B cell (primary cell): ENCODE data around the gene ZCCHC24. TPM values are rescaled to one million over a fixed set of nuclear protein-coding genes. Genes with fewer than 3 reads are reported as not detected.

Experiments used
- ATAC-seq: fragments of 200-7000 bp; cut with Tn5 transposase; one replicate; pipeline ENCODE4 v1.10.0; 2021; ENCODE audit warnings: low read depth, mild to moderate bottlenecking, moderate number of reproducible peaks, moderate library complexity
- CTCF ChIA-PET: fragments of 350-600 bp; sonication (Branson Sonifier 250); formaldehyde crosslinking; loops from one replicate; lab custom pipeline; 2021; ENCODE audit warnings: antibody characterized with exemption, inconsistent platforms; lab: Charles Lee
- POLR2A ChIA-PET: fragments of 350-600 bp; sonication (Branson Sonifier 250); formaldehyde crosslinking; loops from one replicate; lab custom pipeline; 2021; ENCODE audit warnings: antibody characterized with exemption; lab: Charles Lee
- DNase-seq: peaks from one replicate; pipeline ENCODE4 v3.0.0; 2013
- H2AFZ ChIP-seq: 2 replicates; pipeline ENCODE4 v1.6.1; 2012; ENCODE audit warnings: mild to moderate bottlenecking, low read depth, low read length; ENCODE audit not compliant: insufficient read depth, poor library complexity, severe bottlenecking
- H3K27ac ChIP-seq, 2 donors: 1 replicate in 1 of 2; 2 replicates in 1 of 2; pipeline ENCODE4 v1.5.1; 2012 to 2013; ENCODE audit warnings: low read length in 2 of 2, mild to moderate bottlenecking in 2 of 2, moderate library complexity in 1 of 2
- H3K27me3 ChIP-seq, 4 experiments: fragments of 200-600 bp in 1 of 4; sonication (generic) in 1 of 4; replicated peaks in 1 of 4; 1 replicate in 2 of 4; 2 replicates in 2 of 4; pipeline versions ENCODE4 v1.6.1 to v1.7.0; 2013 to 2016; ENCODE audit warnings: low read length in 3 of 4, mild to moderate bottlenecking in 2 of 4, mixed read lengths in 1 of 4, moderate library complexity in 1 of 4; ENCODE audit not compliant: insufficient read depth in 4 of 4, control insufficient read depth in 3 of 4; ENCODE audit errors: control extremely low read depth in 1 of 4
- H3K36me3 ChIP-seq, 2 experiments: replicated peaks in 1 of 2; 1 replicate in 1 of 2; 2 replicates in 1 of 2; pipeline versions ENCODE4 v1.6.1 to v1.7.1; 2013; ENCODE audit warnings: low read length in 1 of 2; ENCODE audit not compliant: insufficient read depth in 2 of 2, control insufficient read depth in 1 of 2; ENCODE audit errors: control extremely low read depth in 1 of 2, extremely low read depth in 1 of 2
- H3K4me1 ChIP-seq, 2 donors: fragments of 200-600 bp in 1 of 2; sonication (generic) in 1 of 2; 1 replicate in 1 of 2; 2 replicates in 1 of 2; pipeline versions ENCODE4 v1.5.1 to v1.6.1; 2013 to 2017; ENCODE audit warnings: low read length in 2 of 2; ENCODE audit not compliant: control insufficient read depth in 2 of 2, insufficient read depth in 2 of 2
- H3K4me2 ChIP-seq: replicated peaks from 2 replicates; pipeline ENCODE3; 2012; ENCODE audit warnings: mild to moderate bottlenecking, low read depth, low read length; ENCODE audit not compliant: poor library complexity, severe bottlenecking
- H3K4me3 ChIP-seq, 5 experiments: fragments of 200-600 bp in 1 of 5; sonication (generic) in 1 of 5; 1 replicate in 3 of 5; 2 replicates in 2 of 5; pipeline versions ENCODE4 v1.5.1 to v1.7.0; 2011 to 2016; ENCODE audit warnings: low read length in 4 of 5, mild to moderate bottlenecking in 4 of 5, low read depth in 2 of 5, control low read depth in 1 of 5, moderate library complexity in 1 of 5; ENCODE audit not compliant: insufficient read depth in 1 of 5; ENCODE audit errors: control extremely low read depth in 1 of 5, extremely low read depth in 1 of 5
- H3K79me2 ChIP-seq: fragments of 200-600 bp; sonication (generic); one replicate; pipeline ENCODE4 v1.6.0; 2016; ENCODE audit warnings: low read length; ENCODE audit not compliant: control insufficient read depth, insufficient read depth
- H3K9ac ChIP-seq: fragments of 200-600 bp; sonication (generic); 2 replicates; pipeline ENCODE4 v1.6.1; 2017; ENCODE audit warnings: mild to moderate bottlenecking, low read length, moderate library complexity
- H3K9me3 ChIP-seq, 3 donors: one replicate each; pipeline versions ENCODE4 v1.6.1 to v1.7.1; 2013; ENCODE audit warnings: low read length in 2 of 3; ENCODE audit not compliant: control insufficient read depth in 2 of 3, insufficient read depth in 1 of 3; ENCODE audit errors: control extremely low read depth in 1 of 3
- H4K20me1 ChIP-seq: 2 replicates; pipeline ENCODE4 v1.6.0; 2012; ENCODE audit warnings: mild to moderate bottlenecking, low read length; ENCODE audit not compliant: insufficient read depth, control insufficient read depth, poor library complexity, severe bottlenecking
- H3K27ac Mint-ChIP-seq: one replicate; pipeline ENCODE4 v1.8.0; 2021; ENCODE audit warnings: mixed read lengths
- H3K27me3 Mint-ChIP-seq: one replicate; pipeline ENCODE4 v1.8.0; 2021; ENCODE audit warnings: mixed read lengths
- H3K4me1 Mint-ChIP-seq: one replicate; pipeline ENCODE4 v1.8.0; 2021; ENCODE audit warnings: mixed read lengths
- H3K4me3 Mint-ChIP-seq: one replicate; pipeline ENCODE4 v1.8.0; 2021; ENCODE audit warnings: mixed read lengths
- H3K9me3 Mint-ChIP-seq: one replicate; pipeline ENCODE4 v1.8.0; 2022; ENCODE audit warnings: mixed read lengths; ENCODE audit not compliant: insufficient read depth
- EZH2 ChIP-seq: IDR thresholded peaks from 2 replicates; pipeline ENCODE4 v1.6.1; 2012; ENCODE audit warnings: borderline replicate concordance, low read depth, mild to moderate bottlenecking, moderate library complexity, low read length; ENCODE audit not compliant: insufficient read depth, poor library complexity, severe bottlenecking
- WGBS: methylation state at CpG from one replicate; pipeline ENCODE4 v1.1.5; 2013; ENCODE audit warnings: missing lambda C conversion rate; ENCODE audit not compliant: insufficient coverage; 5-methylcytosine and 5-hydroxymethylcytosine counted together
- intact Hi-C: fragments of 100-400 bp; cut with micrococcal nuclease; formaldehyde crosslinking; loops from one replicate; pipeline ENCODE4 v1.10.0; 2022
- polyA plus RNA-seq: library from polyadenylated mRNA; depleted of rRNA; stranded (reverse); fragments of >200 nt; gene quantifications from 2 replicates; pipeline ENCODE4 v1.2.3, GENCODE V29; 2012
- total RNA-seq, 2 donors: library from RNA; stranded (reverse); fragments of 120-200 nt in 1 of 2; gene quantifications; 1 replicate in 1 of 2; 2 replicates in 1 of 2; pipeline versions ENCODE4 v1.2.3 to v1.2.4, GENCODE V29; 2013 to 2022
- TF ChIP-seq, protein P1 (sequence below): fragments of 200-600 bp; IDR thresholded peaks from one replicate; pipeline ENCODE4 v1.8.0; 2022; ENCODE audit warnings: antibody characterized with exemption, mild to moderate bottlenecking

ZCCHC24 gene
- total and polyA plus RNA-seq, 2 donors (not counting 1 experiment from before 2014, with no cell fraction given), result 0.34 to 2.3 TPM

- H3K27ac ChIP-seq, result no peak overlapping the region
- ChIA-PET POLR2A (interaction anchor here (0.6 kb wide), 1 partner anchor 37 kb away, joined by 5 read pairs; no protein-coding TSS in a partner anchor), CTCF (interaction anchor here (0.7 to 2.8 kb wide), 3 partner anchors 14 to 99 kb away, joined by 4 to 14 read pairs (median 7); no protein-coding TSS in a partner anchor)
- H3K4me1 ChIP-seq, result peaks cover 4 to 15% of the 10 kb centered on the region in 2 donors
- no peak overlapping the region for H3K4me3 Mint-ChIP-seq
- H3K4me3 ChIP-seq, result no peak overlapping the region
- no peaks in the 10 kb centered on the region for H3K27me3 ChIP-seq
- H3K4me2 ChIP-seq, result no peak overlapping the region
- intact Hi-C loops, result loop anchor here (2.0 to 10.0 kb wide), 2 partner anchors 13 to 57 kb away; partner anchors contain the start of gene ZCCHC24
- 92% methylated on average over 7 of the region's 11 CpGs for WGBS
- no peaks in the 10 kb centered on the region for H3K79me2 ChIP-seq
- no peaks in the 10 kb centered on the region for H3K27me3 Mint-ChIP-seq
- no peaks in the 10 kb centered on the region for H3K36me3 ChIP-seq
- H3K9me3 Mint-ChIP-seq, result no peaks in the 10 kb centered on the region
- no peak overlapping the region for H3K27ac Mint-ChIP-seq
- no peak for ATAC-seq
- H3K4me1 Mint-ChIP-seq, result peaks cover 18% of the 10 kb centered on the region
- no peak overlapping the region for H3K9ac ChIP-seq
- H4K20me1 ChIP-seq, result no peaks in the 10 kb centered on the region
- DNase-seq, result no peak
- H2AFZ ChIP-seq, result no peak overlapping the region
- H3K9me3 ChIP-seq, result no peaks in the 10 kb centered on the region
- TF ChIP-seq, protein P1, sequence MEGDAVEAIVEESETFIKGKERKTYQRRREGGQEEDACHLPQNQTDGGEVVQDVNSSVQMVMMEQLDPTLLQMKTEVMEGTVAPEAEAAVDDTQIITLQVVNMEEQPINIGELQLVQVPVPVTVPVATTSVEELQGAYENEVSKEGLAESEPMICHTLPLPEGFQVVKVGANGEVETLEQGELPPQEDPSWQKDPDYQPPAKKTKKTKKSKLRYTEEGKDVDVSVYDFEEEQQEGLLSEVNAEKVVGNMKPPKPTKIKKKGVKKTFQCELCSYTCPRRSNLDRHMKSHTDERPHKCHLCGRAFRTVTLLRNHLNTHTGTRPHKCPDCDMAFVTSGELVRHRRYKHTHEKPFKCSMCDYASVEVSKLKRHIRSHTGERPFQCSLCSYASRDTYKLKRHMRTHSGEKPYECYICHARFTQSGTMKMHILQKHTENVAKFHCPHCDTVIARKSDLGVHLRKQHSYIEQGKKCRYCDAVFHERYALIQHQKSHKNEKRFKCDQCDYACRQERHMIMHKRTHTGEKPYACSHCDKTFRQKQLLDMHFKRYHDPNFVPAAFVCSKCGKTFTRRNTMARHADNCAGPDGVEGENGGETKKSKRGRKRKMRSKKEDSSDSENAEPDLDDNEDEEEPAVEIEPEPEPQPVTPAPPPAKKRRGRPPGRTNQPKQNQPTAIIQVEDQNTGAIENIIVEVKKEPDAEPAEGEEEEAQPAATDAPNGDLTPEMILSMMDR, result no peak
- TF ChIP-seq EZH2, result no peak
Measured at GRCh38 chr10:79387974-79388850, 57.2 kb downstream of the ZCCHC24 start.
